Neural crest cell (in vitro differentiated cells): ENCODE results near the gene TMPO. TPM values are rescaled to one million over a fixed set of nuclear protein-coding genes. Genes with fewer than 3 reads are reported as not detected.

Source experiments
- DNase-seq: peaks from one replicate; pipeline ENCODE4 v3.0.0; 2021; ENCODE audit warnings: low read depth, mixed read lengths, low spot score
- H3K27ac Mint-ChIP-seq: one replicate; pipeline ENCODE4 v1.8.0; 2021; ENCODE audit warnings: mild to moderate bottlenecking, mixed read lengths; ENCODE audit not compliant: unreplicated experiment
- H3K27me3 Mint-ChIP-seq: 2 replicates; pipeline ENCODE4 v1.8.0; 2021; ENCODE audit warnings: low read depth, mild to moderate bottlenecking, mixed read lengths
- H3K36me3 Mint-ChIP-seq: 2 replicates; pipeline ENCODE4 v1.8.0; 2021; ENCODE audit warnings: low read depth, mild to moderate bottlenecking, mixed read lengths
- H3K4me1 Mint-ChIP-seq: 2 replicates; pipeline ENCODE4 v1.8.0; 2021; ENCODE audit warnings: mixed read lengths
- H3K4me3 Mint-ChIP-seq: one replicate; pipeline ENCODE4 v1.8.0; 2021; ENCODE audit warnings: mild to moderate bottlenecking, mixed read lengths
- H3K9me3 Mint-ChIP-seq: 2 replicates; pipeline ENCODE4 v1.8.0; 2021; ENCODE audit warnings: mixed read lengths
- CTCF ChIP-seq: fragments of 200-600 bp; sonication (generic); conservative IDR thresholded peaks from 2 replicates; pipeline ENCODE4 v1.5.0; 2021; ENCODE audit warnings: antibody characterized with exemption, mild to moderate bottlenecking
- long read RNA-seq: library from polyadenylated mRNA; unstranded; transcript quantifications from one replicate; pipeline ENCODE4 v2.0.0, GENCODE V29; 2020
- total RNA-seq: library from RNA; stranded (reverse); gene quantifications from 2 replicates; pipeline ENCODE4 v1.2.1, GENCODE V29; 2021

Gene TMPO
- total RNA-seq: 295 and 305 TPM in 2 replicates
- long read RNA-seq, full-length matches to known transcripts: 74 of 135 reads
- long read RNA-seq, partial matches to known transcripts: 26 of 135 reads
- long read RNA-seq, other reads (novel, unspliced or antisense): 35 of 135 reads

- peak within 1 kb of the TSS; percentile 100 for H3K27ac Mint-ChIP-seq
- peaks cover 13% of the 10 kb centered on the region for H3K36me3 Mint-ChIP-seq
- peaks cover 39% of the 10 kb centered on the region for H3K4me1 Mint-ChIP-seq
- peak within 1 kb of the TSS; percentile 100 for H3K4me3 Mint-ChIP-seq
- H3K9me3 Mint-ChIP-seq: no peaks in the 10 kb centered on the region
- H3K27me3 Mint-ChIP-seq: peaks cover 9% of the 10 kb centered on the region
- DNase-seq: peak; percentile 93
- no peak for TF ChIP-seq CTCF
Measured at GRCh38 chr12:98515287-98516110, at the start of gene TMPO. Gene TMPO (plus strand): TSS chr12:98515590. CDS start chr12:98515868, 278 bp downstream.

GRCh38 chr12:98465950-98466602 lies 49.3 kb upstream of the TMPO start:
- H3K4me3 Mint-ChIP-seq: no peak overlapping the region
- H3K36me3 Mint-ChIP-seq: no peaks in the 10 kb centered on the region
- DNase-seq: no peak
- H3K27ac Mint-ChIP-seq: no peak overlapping the region
- H3K27me3 Mint-ChIP-seq: no peaks in the 10 kb centered on the region
- no peak for TF ChIP-seq CTCF
- H3K4me1 Mint-ChIP-seq: no peaks in the 10 kb centered on the region
- no peaks in the 10 kb centered on the region for H3K9me3 Mint-ChIP-seq

GRCh38 chr12:98466640-98467400 lies 48.6 kb upstream of the TMPO start:
- H3K27me3 Mint-ChIP-seq: no peaks in the 10 kb centered on the region
- no peak for DNase-seq
- TF ChIP-seq CTCF: no peak
- H3K4me1 Mint-ChIP-seq: no peaks in the 10 kb centered on the region
- no peaks in the 10 kb centered on the region for H3K9me3 Mint-ChIP-seq
- H3K4me3 Mint-ChIP-seq: no peak overlapping the region
- no peaks in the 10 kb centered on the region for H3K36me3 Mint-ChIP-seq
- no peak overlapping the region for H3K27ac Mint-ChIP-seq

- Mint-ChIP-seq H3K27ac (no peak overlapping the region), H3K4me3 (no peak overlapping the region), H3K4me1 (no peaks in the 10 kb centered on the region), H3K27me3 (no peaks in the 10 kb centered on the region), H3K36me3 (no peaks in the 10 kb centered on the region), H3K9me3 (no peaks in the 10 kb centered on the region)
- TF ChIP-seq CTCF: no peak
- DNase-seq: no peak
Measured at GRCh38 chr12:98469109-98469508, 46.3 kb upstream of the TMPO start.

GRCh38 chr12:98470469-98471082 lies 44.8 kb upstream of the TMPO start:
- no peaks in the 10 kb centered on the region for H3K27me3 Mint-ChIP-seq
- no peak overlapping the region for H3K27ac Mint-ChIP-seq
- no peak overlapping the region for H3K4me3 Mint-ChIP-seq
- H3K36me3 Mint-ChIP-seq: no peaks in the 10 kb centered on the region
- TF ChIP-seq CTCF: no peak
- H3K4me1 Mint-ChIP-seq: no peaks in the 10 kb centered on the region
- no peaks in the 10 kb centered on the region for H3K9me3 Mint-ChIP-seq
- no peak for DNase-seq
